Activated CD4-positive, alpha-beta T cell treated with anti-CD3 and anti-CD28 coated beads, Interleukin-2, amount 10 ng/mL, durations not matched to agents 24 days and 14 days (primary cell): Measurements from ENCODE around the gene CXorf51A. TPM values are rescaled to one million over a fixed set of nuclear protein-coding genes. Genes with fewer than 3 reads are reported as not detected.
"Not testable (repeated sequence)": the region's sequence is repeated elsewhere in the genome, so short reads cannot be mapped to it uniquely, and the experiment has no call there.

ENCODE experiments used
- DNase-seq: peaks from one replicate; pipeline ENCODE4 v3.0.0; 2022
- H3K27ac Mint-ChIP-seq: one replicate; pipeline ENCODE4 v1.8.0; 2022; ENCODE audit warnings: mild to moderate bottlenecking, mixed read lengths
- H3K27me3 Mint-ChIP-seq: one replicate; pipeline ENCODE4 v1.8.0; 2022; ENCODE audit warnings: mixed read lengths
- H3K36me3 Mint-ChIP-seq: one replicate; pipeline ENCODE4 v1.8.0; 2022; ENCODE audit warnings: low read depth, mild to moderate bottlenecking, mixed read lengths
- H3K4me1 Mint-ChIP-seq: one replicate; pipeline ENCODE4 v1.8.0; 2021; ENCODE audit warnings: mixed read lengths
- H3K4me3 Mint-ChIP-seq: one replicate; pipeline ENCODE4 v1.8.0; 2022; ENCODE audit warnings: mild to moderate bottlenecking, moderate library complexity, mixed read lengths
- H3K9me3 Mint-ChIP-seq: one replicate; pipeline ENCODE4 v1.8.0; 2021; ENCODE audit warnings: mixed read lengths
- intact Hi-C: fragments of 100-400 bp; cut with micrococcal nuclease; formaldehyde crosslinking; loops from one replicate; pipeline ENCODE4 v1.15.1; 2023
- total RNA-seq: library from RNA; stranded (reverse); gene quantifications from 2 replicates; pipeline ENCODE4 v1.2.3, GENCODE V29; 2022

The CXorf51A gene
- total RNA-seq: not detected in 2 replicates

DNA sequence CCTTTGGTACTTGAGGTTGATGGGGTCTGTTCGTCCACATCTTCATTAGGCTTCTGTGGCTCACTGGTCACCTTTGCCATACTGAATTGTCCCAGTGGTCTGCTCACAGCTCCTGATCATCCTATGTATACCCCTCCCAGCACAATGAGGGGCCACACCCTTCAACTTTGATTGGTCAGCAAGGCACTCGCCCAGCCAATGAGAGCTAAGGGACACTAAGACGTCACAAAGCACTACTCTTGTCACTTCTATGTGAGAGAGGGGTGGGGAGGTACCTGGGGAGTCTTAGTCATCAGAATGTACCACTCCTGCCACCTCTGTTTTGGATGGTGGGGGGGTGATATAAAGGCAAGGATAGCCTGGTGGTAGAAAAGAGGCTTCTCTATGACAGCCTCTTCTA is at the start of gene CXorf51A:
CXorf51A (minus strand) TSS at position 101 of the 400 bp plus-strand sequence; CDS start at position 80, 21 bp downstream.
- H3K27ac Mint-ChIP-seq, H3K27me3 Mint-ChIP-seq, DNase-seq, H3K36me3 Mint-ChIP-seq, intact Hi-C loops, H3K4me1 Mint-ChIP-seq, H3K9me3 Mint-ChIP-seq, H3K4me3 Mint-ChIP-seq: not testable (repeated sequence)

DNA sequence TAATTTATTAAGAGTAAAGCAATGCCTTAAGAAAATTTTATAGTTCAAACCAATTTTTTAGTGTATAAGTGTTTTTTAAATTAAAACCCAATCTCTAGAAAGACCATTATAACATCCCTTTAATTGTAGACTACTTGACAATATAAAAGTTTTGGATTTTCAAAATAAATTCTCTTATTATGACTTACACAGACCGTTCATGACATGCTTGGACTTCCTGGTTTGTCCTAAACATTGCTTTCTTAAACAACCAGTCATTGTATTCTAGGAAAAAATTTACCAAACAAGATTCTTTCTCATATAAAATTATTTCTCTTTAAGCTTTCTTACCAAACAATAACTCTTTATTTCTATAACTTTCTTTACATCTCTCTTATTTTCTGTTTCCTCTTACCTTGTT is 49.0 kb upstream of the CXorf51A start:
- intact Hi-C loops: no loop called here
- no peak overlapping the region for H3K27ac Mint-ChIP-seq
- DNase-seq: no peak
- H3K9me3 Mint-ChIP-seq: no peaks in the 10 kb centered on the region
- H3K27me3 Mint-ChIP-seq: no peaks in the 10 kb centered on the region
- no peaks in the 10 kb centered on the region for H3K4me1 Mint-ChIP-seq
- H3K36me3 Mint-ChIP-seq: no peaks in the 10 kb centered on the region
- no peak overlapping the region for H3K4me3 Mint-ChIP-seq

DNA sequence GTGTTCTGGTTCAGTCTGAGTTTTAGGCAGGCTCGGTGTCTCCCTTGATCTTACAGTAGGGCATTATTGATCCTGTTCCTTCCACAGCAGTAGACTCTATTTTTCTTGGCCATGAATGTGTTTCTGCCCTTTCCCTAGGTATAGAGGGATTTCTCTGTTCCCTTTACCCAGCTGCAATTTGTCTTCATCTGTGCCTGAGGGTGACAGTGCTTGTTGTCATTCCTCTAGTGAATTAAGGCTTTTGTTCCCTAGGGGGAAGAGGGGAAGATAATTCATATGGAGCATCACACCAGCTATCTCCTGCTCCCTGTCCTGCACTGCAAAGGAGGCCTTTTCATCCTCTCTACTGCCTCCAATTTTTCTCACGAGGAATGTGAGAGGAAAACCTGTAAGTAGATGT is 39.7 kb upstream of the CXorf51A start:
- Mint-ChIP-seq H3K4me1 (no peaks in the 10 kb centered on the region), H3K4me3 (no peak overlapping the region), H3K27me3 (no peaks in the 10 kb centered on the region), H3K36me3 (no peaks in the 10 kb centered on the region), H3K27ac (no peak overlapping the region), H3K9me3 (no peaks in the 10 kb centered on the region)
- DNase-seq: no peak
- intact Hi-C loops: no loop called here

DNA sequence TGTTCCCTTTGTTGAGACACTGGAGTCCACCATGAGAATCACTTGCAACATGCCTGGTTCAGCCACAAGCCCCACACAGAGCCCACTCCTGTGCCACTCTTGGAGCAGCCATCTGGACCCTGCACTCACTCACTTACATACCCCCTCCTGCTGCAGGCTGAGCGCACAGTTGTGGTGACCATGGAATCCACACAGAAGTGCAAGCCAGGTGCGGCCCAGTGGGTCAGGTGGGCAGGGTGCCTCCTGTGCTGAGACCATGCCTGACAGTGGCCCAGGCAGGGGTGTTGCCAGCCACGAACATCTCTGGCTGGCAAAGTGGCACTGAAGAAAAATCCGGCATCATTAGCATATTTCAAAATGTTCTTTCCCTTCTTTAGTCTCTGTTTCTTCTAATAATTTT is 17.4 kb upstream of the CXorf51A start:
- H3K4me1 Mint-ChIP-seq: no peaks in the 10 kb centered on the region
- intact Hi-C loops: no loop called here
- H3K27ac Mint-ChIP-seq: no peak overlapping the region
- H3K9me3 Mint-ChIP-seq: no peaks in the 10 kb centered on the region
- DNase-seq: no peak
- no peaks in the 10 kb centered on the region for H3K36me3 Mint-ChIP-seq
- H3K4me3 Mint-ChIP-seq: no peak overlapping the region
- H3K27me3 Mint-ChIP-seq: no peaks in the 10 kb centered on the region

- H3K27ac Mint-ChIP-seq, H3K4me1 Mint-ChIP-seq, H3K36me3 Mint-ChIP-seq, DNase-seq, H3K27me3 Mint-ChIP-seq, H3K9me3 Mint-ChIP-seq, H3K4me3 Mint-ChIP-seq, intact Hi-C loops: not testable (repeated sequence)
Measured at GRCh38 chrX:146809471-146809870, 5.1 kb downstream of the CXorf51A start, which contains the start of gene CXorf51B. Gene CXorf51B, plus strand, starts transcription at chrX:146809771. Its CDS starts 21 bp downstream, at chrX:146809792.

Other genes with a start within 250 kb of the CXorf51A start
- not detected in 2 replicates for gene CXorf51B, start 5.0 kb downstream of the CXorf51A start, total RNA-seq